Glutamatergic neuron (in vitro differentiated cells): ENCODE results near the gene CST6. TPM values are rescaled to one million over a fixed set of nuclear protein-coding genes. Genes with fewer than 3 reads are reported as not detected.

Experiments used
- DNase-seq: peaks from one replicate; pipeline ENCODE4 v3.0.0; 2022
- H3K27ac Mint-ChIP-seq: one replicate; pipeline ENCODE4 v1.8.0; 2020; ENCODE audit warnings: mild to moderate bottlenecking, mixed read lengths, inconsistent platforms; ENCODE audit not compliant: unreplicated experiment
- H3K27me3 Mint-ChIP-seq: one replicate; pipeline ENCODE4 v1.8.0; 2020; ENCODE audit warnings: mild to moderate bottlenecking, moderate library complexity, mixed read lengths, inconsistent platforms; ENCODE audit not compliant: unreplicated experiment
- H3K36me3 Mint-ChIP-seq: one replicate; pipeline ENCODE4 v1.8.0; 2020; ENCODE audit warnings: mild to moderate bottlenecking, mixed read lengths, inconsistent platforms; ENCODE audit not compliant: unreplicated experiment
- H3K4me1 Mint-ChIP-seq: one replicate; pipeline ENCODE4 v1.8.0; 2020; ENCODE audit warnings: mild to moderate bottlenecking, low read depth, mixed read lengths, inconsistent platforms; ENCODE audit not compliant: unreplicated experiment
- H3K4me3 Mint-ChIP-seq: one replicate; pipeline ENCODE4 v1.8.0; 2020; ENCODE audit warnings: mild to moderate bottlenecking, mixed read lengths, inconsistent platforms; ENCODE audit not compliant: unreplicated experiment
- H3K9me3 Mint-ChIP-seq: one replicate; pipeline ENCODE4 v1.8.0; 2020; ENCODE audit warnings: mild to moderate bottlenecking, moderate library complexity, mixed read lengths, inconsistent platforms; ENCODE audit not compliant: unreplicated experiment
- CTCF ChIP-seq: fragments of 200-600 bp; sonication (generic); IDR thresholded peaks from one replicate; pipeline ENCODE4 v1.5.0; 2021; ENCODE audit not compliant: partially characterized antibody, unreplicated experiment
- total RNA-seq: library from RNA; stranded (reverse); fragmentation: NEBNext Ultra II Directional; extraction: Animal tissue kit (Norgen Biotek cat#: 25700); gene quantifications from one replicate; pipeline ENCODE4 v1.2.1, GENCODE V29; 2021; ENCODE audit not compliant: unreplicated experiment

CST6 gene
- total RNA-seq, 1 donor from 2014 or later = not detected

GRCh38 chr11:65967329-65967934 is 44.4 kb upstream of the CST6 start:
- DNase-seq = no peak
- no peak for TF ChIP-seq CTCF
- H3K9me3 Mint-ChIP-seq = peaks cover 14% of the 10 kb centered on the region
- no peak overlapping the region for H3K27ac Mint-ChIP-seq
- H3K4me3 Mint-ChIP-seq = no peak overlapping the region
- H3K36me3 Mint-ChIP-seq = peaks cover 4% of the 10 kb centered on the region
- H3K27me3 Mint-ChIP-seq = peaks cover 10% of the 10 kb centered on the region
- H3K4me1 Mint-ChIP-seq = peaks cover 10% of the 10 kb centered on the region

GRCh38 chr11:65968600-65969482 is 43.0 kb upstream of the CST6 start:
- peaks cover 12% of the 10 kb centered on the region for H3K9me3 Mint-ChIP-seq
- peak overlapping the region; percentile 55 for H3K27ac Mint-ChIP-seq
- H3K27me3 Mint-ChIP-seq = peaks cover 10% of the 10 kb centered on the region
- DNase-seq = no peak
- H3K4me1 Mint-ChIP-seq = peaks cover 3% of the 10 kb centered on the region
- peaks cover 4% of the 10 kb centered on the region for H3K36me3 Mint-ChIP-seq
- TF ChIP-seq CTCF = no peak
- H3K4me3 Mint-ChIP-seq = no peak overlapping the region

GRCh38 chr11:65972116-65972515 is 39.7 kb upstream of the CST6 start:
- DNase-seq = no peak
- Mint-ChIP-seq H3K27ac (no peak overlapping the region), H3K9me3 (peaks cover 14% of the 10 kb centered on the region), H3K27me3 (peaks cover 9% of the 10 kb centered on the region), H3K36me3 (peaks cover 4% of the 10 kb centered on the region), H3K4me3 (no peak overlapping the region), H3K4me1 (peaks cover 8% of the 10 kb centered on the region)
- no peak for TF ChIP-seq CTCF

GRCh38 chr11:65973439-65974110 is 38.2 kb upstream of the CST6 start:
- H3K4me3 Mint-ChIP-seq = no peak overlapping the region
- no peak for TF ChIP-seq CTCF
- DNase-seq = no peak
- H3K27me3 Mint-ChIP-seq = peaks cover 7% of the 10 kb centered on the region
- no peaks in the 10 kb centered on the region for H3K36me3 Mint-ChIP-seq
- H3K27ac Mint-ChIP-seq = no peak overlapping the region
- H3K4me1 Mint-ChIP-seq = peaks cover 8% of the 10 kb centered on the region
- H3K9me3 Mint-ChIP-seq = peaks cover 8% of the 10 kb centered on the region
